ENCODE measurements around the gene UNC13D. TPM values are rescaled to one million over a fixed set of nuclear protein-coding genes. Genes with fewer than 3 reads are reported as not detected.

The UNC13D gene
- total RNA-seq, 2 donors from 2014 or later = 6.3 to 6.4 TPM

DNA sequence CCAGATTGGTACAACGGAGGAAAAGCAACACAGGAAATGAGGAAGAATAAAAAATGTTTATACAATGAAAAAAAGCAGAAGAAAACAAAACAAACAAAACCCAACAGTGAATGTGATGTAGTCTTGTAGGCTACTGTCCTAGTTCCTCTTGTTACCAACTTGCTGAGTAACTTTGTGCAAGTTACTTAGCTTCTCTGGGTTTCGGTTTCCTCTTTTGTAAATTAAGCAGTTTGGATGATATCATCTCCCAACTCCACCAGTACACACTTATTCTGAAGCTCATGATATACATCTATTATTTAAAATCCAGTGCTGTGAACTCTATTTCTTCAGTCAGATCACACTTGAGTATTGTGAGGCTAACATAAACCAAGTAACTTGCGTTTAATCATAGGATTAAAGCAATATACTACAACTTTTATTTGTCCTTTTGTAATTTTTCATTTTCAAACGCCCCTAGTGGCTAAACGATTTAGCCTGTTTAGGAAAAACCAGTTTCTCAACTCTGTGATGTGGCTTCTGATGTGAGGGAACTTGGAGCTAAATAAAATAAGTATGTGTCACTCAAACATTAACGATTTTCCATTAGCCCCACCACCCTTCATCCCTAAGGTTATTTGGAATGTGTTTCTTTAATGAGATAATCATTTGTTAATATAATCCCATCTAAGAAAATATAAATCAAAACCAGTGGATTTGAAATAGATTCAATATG is 61.0 kb downstream of the UNC13D start:
- peaks cover 34% of the 10 kb centered on the region for H3K4me1 Mint-ChIP-seq
- TF ChIP-seq CTCF (conservative IDR thresholded peaks at IDR 0.05) = peak; percentile 80
- peak overlapping the region; percentile 78 for H3K4me3 Mint-ChIP-seq
- no peak for DNase-seq
- peaks cover 1% of the 10 kb centered on the region for H3K9me3 Mint-ChIP-seq
- no peaks in the 10 kb centered on the region for H3K9me3 ChIP-seq (ENCODE audit: control insufficient read depth, low read length)
- no peak overlapping the region for H3K4me3 ChIP-seq (ENCODE audit: low read length)
- H3K27ac ChIP-seq (ENCODE audit: low read depth, low read length) = no peak overlapping the region
- H3K9ac ChIP-seq (ENCODE audit: extremely low read depth, low read length, poor library complexity, severe bottlenecking) = no peak overlapping the region
- peaks cover 18% of the 10 kb centered on the region for H3K36me3 Mint-ChIP-seq (ENCODE audit: low read depth)
- no peaks in the 10 kb centered on the region for H3K27me3 Mint-ChIP-seq (ENCODE audit: insufficient read depth)
- WGBS, 2 experiments (ENCODE audit: insufficient coverage in 1 of 2, insufficient read length in 1 of 2) = 64 to 86% methylated on average over 1 to 5 of the region's 6 CpGs
- H3K36me3 ChIP-seq (ENCODE audit: control insufficient read depth, insufficient read depth, low read length) = peaks cover 7% of the 10 kb centered on the region
- peak overlapping the region; percentile 98 for H3K27ac Mint-ChIP-seq
- H3K4me1 ChIP-seq (ENCODE audit: control insufficient read depth, insufficient read depth, low read length) = peaks cover 4% of the 10 kb centered on the region
- no peaks in the 10 kb centered on the region for H3K27me3 ChIP-seq (ENCODE audit: control insufficient read depth, insufficient read depth, low read length, poor library complexity, severe bottlenecking)

DNA sequence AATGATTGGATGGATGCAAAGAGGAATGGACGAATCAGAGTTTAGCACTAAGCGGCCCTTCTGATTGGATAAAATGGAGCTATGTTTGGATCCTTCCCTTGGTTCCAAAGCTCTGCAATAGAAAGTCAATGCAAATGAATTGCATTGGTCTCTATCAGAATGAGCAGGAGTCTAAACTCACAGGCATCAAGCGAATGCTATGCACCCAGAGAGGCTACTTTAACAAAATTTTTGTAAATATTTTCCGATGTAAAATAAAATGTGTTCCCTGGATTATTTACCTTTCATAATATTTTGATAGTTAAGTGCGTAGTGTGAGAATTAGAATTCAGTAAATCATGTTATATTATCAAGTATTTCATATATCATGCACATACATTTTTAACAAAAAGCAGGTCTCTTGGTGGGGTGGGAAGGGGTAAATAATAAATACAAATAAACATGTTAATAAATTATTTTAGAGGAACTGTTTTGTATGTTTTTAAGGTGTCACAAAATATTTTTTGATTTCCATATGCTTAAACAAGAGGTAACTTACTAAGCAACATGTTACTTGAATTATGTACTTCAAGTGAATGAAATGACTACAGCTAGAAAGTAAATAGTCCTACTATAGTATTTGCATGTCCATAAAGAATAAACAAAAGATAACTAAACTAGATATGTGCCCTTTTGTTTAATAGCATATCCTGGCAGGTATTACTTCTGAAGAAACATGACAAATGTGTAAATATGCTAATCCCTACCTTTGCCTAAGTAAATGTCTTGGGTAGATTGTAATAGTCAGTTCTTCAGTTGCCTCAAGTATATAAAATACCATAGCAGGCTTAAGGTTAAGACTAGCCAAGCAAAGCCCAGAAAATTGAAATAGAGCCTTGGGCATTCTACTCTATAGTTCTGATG is 64.0 kb downstream of the UNC13D start:
- DNase-seq = no peak
- Histone ChIP-seq H3K9ac (ENCODE audit: extremely low read depth, low read length, poor library complexity, severe bottlenecking) (no peak overlapping the region), H3K9me3 (ENCODE audit: control insufficient read depth, low read length) (no peaks in the 10 kb centered on the region), H3K4me3 (ENCODE audit: low read length) (peak overlapping the region; percentile 65), H3K27ac (ENCODE audit: low read depth, low read length) (no peak overlapping the region), H3K27me3 (ENCODE audit: control insufficient read depth, insufficient read depth, low read length, poor library complexity, severe bottlenecking) (no peaks in the 10 kb centered on the region), H3K4me1 (ENCODE audit: control insufficient read depth, insufficient read depth, low read length) (peaks cover 4% of the 10 kb centered on the region), H3K36me3 (ENCODE audit: control insufficient read depth, insufficient read depth, low read length) (peaks cover 29% of the 10 kb centered on the region)
- H3K36me3 Mint-ChIP-seq (ENCODE audit: low read depth) = peaks cover 24% of the 10 kb centered on the region
- WGBS, 2 experiments (ENCODE audit: insufficient coverage in 1 of 2, insufficient read length in 1 of 2) = 0 to 3% methylated on average over 3 of the region's 5 CpGs
- no peak for TF ChIP-seq CTCF (conservative IDR thresholded peaks at IDR 0.05)
- H3K4me1 Mint-ChIP-seq = peaks cover 35% of the 10 kb centered on the region
- no peak overlapping the region for H3K27ac Mint-ChIP-seq
- H3K27me3 Mint-ChIP-seq (ENCODE audit: insufficient read depth) = no peaks in the 10 kb centered on the region
- H3K9me3 Mint-ChIP-seq = peaks cover 1% of the 10 kb centered on the region
- H3K4me3 Mint-ChIP-seq = peak overlapping the region; percentile 97

- peak overlapping the region; percentile 97 for H3K4me3 Mint-ChIP-seq
- H3K9me3 ChIP-seq (ENCODE audit: control insufficient read depth, low read length) = no peaks in the 10 kb centered on the region
- no peak for TF ChIP-seq CTCF (conservative IDR thresholded peaks at IDR 0.05)
- H3K27me3 ChIP-seq (ENCODE audit: control insufficient read depth, insufficient read depth, low read length, poor library complexity, severe bottlenecking) = no peaks in the 10 kb centered on the region
- H3K27me3 Mint-ChIP-seq (ENCODE audit: insufficient read depth) = no peaks in the 10 kb centered on the region
- peaks cover 29% of the 10 kb centered on the region for H3K36me3 ChIP-seq (ENCODE audit: control insufficient read depth, insufficient read depth, low read length)
- WGBS, 2 experiments (ENCODE audit: insufficient coverage in 1 of 2, insufficient read length in 1 of 2) = 0% methylated on average over 31 to 84 of the region's 84 CpGs
- H3K36me3 Mint-ChIP-seq (ENCODE audit: low read depth) = peaks cover 24% of the 10 kb centered on the region
- peak overlapping the region; percentile 96 for H3K4me3 ChIP-seq (ENCODE audit: low read length)
- peaks cover 1% of the 10 kb centered on the region for H3K9me3 Mint-ChIP-seq
- peak overlapping the region; percentile 99 for H3K9ac ChIP-seq (ENCODE audit: extremely low read depth, low read length, poor library complexity, severe bottlenecking)
- H3K27ac ChIP-seq (ENCODE audit: low read depth, low read length) = peak overlapping the region; percentile 92
- H3K4me1 Mint-ChIP-seq = peaks cover 35% of the 10 kb centered on the region
- DNase-seq = peak; percentile 100
- peak overlapping the region; percentile 100 for H3K27ac Mint-ChIP-seq
- peaks cover 4% of the 10 kb centered on the region for H3K4me1 ChIP-seq (ENCODE audit: control insufficient read depth, insufficient read depth, low read length)
These were observed 64.8 kb downstream of the UNC13D start for GRCh38 chr17:75779250-75779986.

Measured in endodermal cell (in vitro differentiated cells).